Epithelial cell of proximal tubule (primary cell): Measurements from ENCODE around the gene ARID5A. TPM values are rescaled to one million over a fixed set of nuclear protein-coding genes. Genes with fewer than 3 reads are reported as not detected.
"Not testable (repeated sequence)": the region's sequence is repeated elsewhere in the genome, so short reads cannot be mapped to it uniquely, and the experiment has no call there.

ENCODE experiments used
- DNase-seq: peaks from one replicate; pipeline ENCODE4 v3.0.0-alpha.2; 2011; ENCODE audit warnings: low read depth
- H3K4me3 ChIP-seq: 2 replicates; pipeline ENCODE4 v1.5.1; 2011; ENCODE audit warnings: low read depth, mild to moderate bottlenecking, low read length
- CTCF ChIP-seq: conservative IDR thresholded peaks from 2 replicates; pipeline ENCODE4 v1.5.1; 2012; ENCODE audit warnings: low read depth, mild to moderate bottlenecking, low read length
- total RNA-seq: library from RNA; depleted of rRNA; stranded (reverse); fragments of >200 nt; gene quantifications from 2 replicates; pipeline ENCODE4 v1.2.3, GENCODE V29; 2015

ARID5A gene
- total RNA-seq, 1 donor from 2014 or later = 20.8 TPM

- H3K4me3 ChIP-seq = no peak overlapping the region
- no peak for TF ChIP-seq CTCF
- no peak for DNase-seq
Observed at GRCh38 chr2:96495982-96496629, 40.4 kb upstream of the ARID5A start.

GRCh38 chr2:96498021-96498431 lies 38.5 kb upstream of the ARID5A start:
- no peak overlapping the region for H3K4me3 ChIP-seq
- no peak for DNase-seq
- TF ChIP-seq CTCF = no peak

GRCh38 chr2:96498611-96499010 lies 37.9 kb upstream of the ARID5A start:
- not testable (repeated sequence) for DNase-seq, H3K4me3 ChIP-seq

DNA sequence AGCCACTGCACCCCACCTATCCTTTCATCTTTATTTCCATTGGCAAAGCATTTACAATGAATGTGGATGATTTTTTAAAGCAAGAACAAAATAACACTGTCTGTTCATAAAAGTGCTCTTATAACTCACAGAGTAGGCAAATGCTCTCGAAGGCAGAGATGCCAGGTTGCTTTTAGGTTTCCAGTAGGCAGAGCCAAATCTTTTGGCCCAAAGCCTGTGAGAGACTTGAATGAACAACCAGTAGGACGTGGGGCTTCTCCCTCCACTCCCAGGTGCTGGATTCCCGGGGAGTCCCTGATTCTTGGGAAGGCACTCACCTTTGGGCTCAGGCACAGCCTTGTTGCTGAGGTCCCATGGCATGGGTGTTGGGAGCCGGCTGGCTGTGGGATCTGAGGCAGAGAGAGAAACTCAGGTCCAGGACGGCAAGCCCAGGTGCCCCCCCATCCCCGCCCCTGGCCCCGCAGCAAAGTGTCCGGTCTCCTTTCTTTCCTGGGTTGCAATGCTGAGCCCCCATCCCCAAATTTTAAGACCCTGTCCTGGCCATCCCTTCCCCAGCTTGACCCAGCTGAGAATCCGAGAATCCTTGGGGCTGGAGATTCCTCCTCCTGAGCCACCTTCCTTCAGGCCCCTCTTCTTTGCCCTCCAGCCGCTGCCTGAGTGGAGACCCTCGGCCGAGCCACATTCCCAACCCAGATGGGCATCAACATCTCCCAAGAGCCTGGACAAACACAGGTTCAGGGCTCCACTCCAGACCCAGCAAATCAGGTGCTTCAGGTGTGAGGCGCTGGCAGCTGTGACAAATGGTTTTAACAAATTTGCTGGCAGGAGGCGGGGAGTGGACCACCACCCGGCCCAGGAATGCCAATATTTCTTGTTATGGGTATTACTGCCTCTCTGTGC lies 37.2 kb upstream of the ARID5A start:
- H3K4me3 ChIP-seq = no peak overlapping the region

DNA sequence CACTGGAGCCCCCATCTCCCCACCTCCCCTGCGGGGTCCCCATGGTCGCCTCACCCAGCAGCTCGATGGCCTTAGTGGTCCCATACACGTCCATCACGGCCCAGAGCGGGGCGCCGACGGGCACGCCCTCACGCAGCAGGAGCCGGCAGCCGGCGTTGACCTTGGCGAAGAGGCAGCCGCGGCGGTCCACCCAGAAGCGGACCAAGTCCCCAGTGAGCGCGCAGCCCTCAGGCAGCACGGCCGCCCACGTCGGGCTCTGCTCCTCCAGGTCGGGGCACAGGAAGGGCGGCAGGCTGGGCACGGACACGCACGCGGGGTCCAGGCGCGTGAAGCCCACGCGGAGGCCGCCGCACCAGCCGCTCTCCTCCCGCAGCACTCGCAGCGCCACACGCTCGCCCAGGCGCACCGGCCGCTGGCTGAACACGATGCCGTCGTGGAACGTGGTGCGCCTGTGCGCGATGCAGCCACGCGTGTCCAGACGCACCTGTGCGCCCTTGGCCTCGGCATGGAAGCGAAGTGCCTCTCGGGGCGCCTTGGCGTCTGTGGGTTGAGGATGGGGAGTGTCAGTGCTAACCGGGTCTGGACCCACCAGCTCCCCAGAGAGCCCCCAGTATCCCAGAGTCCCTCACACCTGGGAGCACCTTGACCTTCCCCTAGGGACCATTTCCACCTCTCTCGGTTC lies 36.0 kb upstream of the ARID5A start:
- H3K4me3 ChIP-seq = no peak overlapping the region
- no peak for DNase-seq
- TF ChIP-seq CTCF = no peak

More for the DNA sequence above, 37.2 kb upstream of the ARID5A start:
- TF ChIP-seq CTCF = no peak
- DNase-seq = no peak

DNA sequence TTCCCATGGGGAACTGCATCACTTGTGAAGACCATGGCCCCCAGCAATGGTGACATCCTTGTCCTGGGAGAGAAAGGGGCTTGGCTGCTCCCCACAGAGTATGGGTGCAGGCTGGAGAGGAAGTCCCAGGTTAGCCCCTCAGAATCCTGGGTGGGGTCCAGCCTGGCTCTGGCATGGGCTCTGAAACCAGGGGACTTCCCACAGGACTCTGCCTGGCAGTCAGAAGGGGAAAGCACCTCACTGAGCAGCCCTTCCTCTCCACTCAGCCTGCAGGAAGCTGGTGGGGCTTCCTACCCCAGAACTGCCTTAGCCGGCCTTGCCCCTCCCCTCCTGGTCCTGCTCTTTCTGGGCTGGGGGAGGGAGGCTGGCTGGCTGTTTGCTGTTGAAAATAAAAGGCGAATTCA lies 35.1 kb upstream of the ARID5A start:
- no peak overlapping the region for H3K4me3 ChIP-seq
- no peak for DNase-seq
- TF ChIP-seq CTCF = no peak
